ENCODE data around the gene TMEM126A. TPM values are rescaled to one million over a fixed set of nuclear protein-coding genes. Genes with fewer than 3 reads are reported as not detected.

The TMEM126A gene
- total and polyA plus RNA-seq, 2 of the 8 experiments (the other 6 are each of a cell fraction or from before 2014, with no cell fraction given), result 33.7 to 58.7 TPM

- Histone ChIP-seq H3K4me1 (replicated peaks in 1 of 4; ENCODE audit: control insufficient read depth in 3 of 4, insufficient read depth in 4 of 4, low read length in 3 of 4) (peaks cover 0 to 8% (median 0%) of the 10 kb centered on the region in 4 experiments; a peak in 3 of 7 replicates), H3K79me2 (ENCODE audit: control insufficient read depth in 1 of 2, insufficient read depth in 2 of 2, low read length in 2 of 2) (no peaks in the 10 kb centered on the region), H2AFZ (ENCODE audit: low read length) (0 out of 2 replicates have a peak overlapping the region, but pooled peaks have one; percentile 28), H3K18ac (ENCODE audit: extremely low read depth, low read length) (no peak overlapping the region), H4K20me1 (replicated peaks in 1 of 2; ENCODE audit: control insufficient read depth in 1 of 2, insufficient read depth in 2 of 2, low read length in 2 of 2) (no peaks in the 10 kb centered on the region), H3K9me3 (ENCODE audit: insufficient read depth in 2 of 2, low read depth in 1 of 2, low read length in 1 of 2) (no peaks in the 10 kb centered on the region), H3K4me2 (ENCODE audit: insufficient read depth in 1 of 2, low read depth in 2 of 2, low read length in 2 of 2) (no peak overlapping the region), H3K23ac (ENCODE audit: insufficient read length) (no peak overlapping the region), H3K36me3 (ENCODE audit: control insufficient read depth in 2 of 4, insufficient read depth in 4 of 4, low read length in 3 of 4) (peaks cover 0 to 3% (median 0%) of the 10 kb centered on the region in 4 experiments; a peak in 2 of 8 replicates), H2BK20ac (ENCODE audit: low read length) (no peak overlapping the region), H3K79me1 (ENCODE audit: low read depth, low read length) (no peaks in the 10 kb centered on the region), H3K23me2 (ENCODE audit: low read depth, low read length) (0 out of 2 replicates have a peak, but pooled peaks cover 4% of the 10 kb centered on the region), H2BK5ac (ENCODE audit: low read depth, low read length) (no peak overlapping the region), H4K8ac (ENCODE audit: extremely low read depth, insufficient read depth, low read length) (no peak overlapping the region), H3K4me3 (ENCODE audit: extremely low read depth in 1 of 4, insufficient read depth in 2 of 4, low read depth in 3 of 4, low read length in 4 of 4) (no peak overlapping the region), H2BK12ac (ENCODE audit: low read depth, low read length) (no peak overlapping the region), H3K4ac (replicated peaks; ENCODE audit: insufficient read length, low read depth, low read length) (no peak overlapping the region), H3K56ac (replicated peaks; ENCODE audit: insufficient read length, low read depth, low read length) (no peak overlapping the region), H4K5ac (ENCODE audit: insufficient read length, low read depth, low read length) (no peak overlapping the region), H3K9ac (replicated peaks in 1 of 4; ENCODE audit: extremely low read depth in 1 of 4, low read depth in 3 of 4, low read length in 3 of 4) (peak overlapping the region in 1 of 4 experiments; percentile 1; a peak in 1 of 7 replicates), H2BK120ac (replicated peaks; ENCODE audit: low read depth, low read length) (no peak overlapping the region), H3K14ac (ENCODE audit: insufficient read length) (no peak overlapping the region), H3K27me3 (replicated peaks in 1 of 4; ENCODE audit: control insufficient read depth in 3 of 4, extremely low read depth in 1 of 4, insufficient read depth in 3 of 4, low read length in 3 of 4) (no peaks in the 10 kb centered on the region), H3K27ac (ENCODE audit: low read depth, low read length) (no peak overlapping the region), H2BK15ac (ENCODE audit: low read length) (no peak overlapping the region), H4K91ac (replicated peaks; ENCODE audit: insufficient read length, low read length) (no peak overlapping the region), H2AK5ac (ENCODE audit: low read depth, low read length) (no peak overlapping the region)
- DNase-seq (ENCODE audit: low read depth in 1 of 2, low spot score in 2 of 2) (no peak), FAIRE-seq (peak; percentile 7)
- ChIA-PET POLR2A (ENCODE audit: partially characterized antibody) (no interaction called here), CTCF (ENCODE audit: partially characterized antibody) (no interaction called here)
- WGBS, 2 experiments (ENCODE audit: extremely low coverage in 1 of 2, insufficient coverage in 1 of 2, insufficient read length in 1 of 2, insufficient replicate concordance in 2 of 2, low coverage in 1 of 2, low lambda C conversion rate in 2 of 2, missing lambda C conversion rate in 1 of 2), result 92% methylated on average over 2 of the region's 2 CpGs; no CpG with 5 or more reads in 1 of the 2 experiments
- TF ChIP-seq HDAC6 (IDR thresholded peaks at IDR 0.05; ENCODE audit: low read depth, low read length), result no peak
- no peak for TF ChIP-seq ZNF274 (IDR thresholded peaks at IDR 0.05; ENCODE audit: borderline replicate concordance, extremely low read depth, low read length)
- TF ChIP-seq RBBP5 (IDR thresholded peaks at IDR 0.05; ENCODE audit: borderline replicate concordance, low read depth, low read length), result no peak
- TF ChIP-seq CBX8 (IDR thresholded peaks at IDR 0.05; ENCODE audit: borderline replicate concordance, low read depth, low read length), result no peak
- TF ChIP-seq GTF2F1 (IDR thresholded peaks at IDR 0.05; ENCODE audit: borderline replicate concordance, low read depth, low read length), result no peak
Measured at GRCh38 chr11:85643191-85643614, 4.6 kb upstream of the TMEM126A start.
